AG04449 (cell line): ENCODE data around the gene LANCL1.

Experiments used
- CTCF ChIA-PET: fragments of 350-600 bp; formaldehyde crosslinking; extraction: SDS; loops from one replicate; lab custom pipeline; 2021; ENCODE audit warnings: antibody characterized with exemption; lab: Yijun Ruan, JAX
- POLR2A ChIA-PET: fragments of 400-600, 350-600 bp; formaldehyde crosslinking; extraction: SDS; loops from one replicate; lab custom pipeline; 2020; ENCODE audit warnings: antibody characterized with exemption, inconsistent platforms; lab: Yijun Ruan, JAX
- DNase-seq: peaks from one replicate; pipeline ENCODE4 v3.0.0-alpha.2; 2010; ENCODE audit warnings: low read depth, low spot score
- H3K4me3 ChIP-seq: 2 replicates; pipeline ENCODE4 v1.5.1; 2011; ENCODE audit warnings: low read depth, mild to moderate bottlenecking, control low read depth, low read length
- TF ChIP-seq, protein P1 (sequence below): IDR thresholded peaks from one replicate; pipeline ENCODE4 v1.5.1; 2011; ENCODE audit warnings: mild to moderate bottlenecking, moderate library complexity, low read length, control low read depth, inconsistent platforms; ENCODE audit not compliant: insufficient read depth; ENCODE audit errors: missing control alignments

LANCL1 gene

DNA sequence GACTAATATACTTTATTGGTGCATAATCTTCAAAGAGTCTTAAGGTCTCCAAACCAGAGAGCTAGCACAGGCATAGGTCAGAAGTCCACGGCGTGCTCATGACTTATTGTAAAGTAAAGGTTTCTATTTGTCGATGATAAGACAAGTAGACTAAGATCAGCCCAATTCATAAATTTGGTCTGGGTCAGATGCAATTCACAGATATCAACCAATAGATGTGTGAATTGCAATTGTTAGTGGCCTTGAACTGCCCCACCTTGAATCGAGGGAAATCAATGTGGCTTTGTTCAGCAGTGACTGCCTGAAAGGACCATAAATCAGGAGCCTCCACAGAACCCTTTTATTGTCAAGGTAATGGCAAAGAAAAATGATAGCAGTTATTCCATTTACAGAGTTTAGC lies 40.7 kb upstream of the LANCL1 start:
- TF ChIP-seq, protein P1, sequence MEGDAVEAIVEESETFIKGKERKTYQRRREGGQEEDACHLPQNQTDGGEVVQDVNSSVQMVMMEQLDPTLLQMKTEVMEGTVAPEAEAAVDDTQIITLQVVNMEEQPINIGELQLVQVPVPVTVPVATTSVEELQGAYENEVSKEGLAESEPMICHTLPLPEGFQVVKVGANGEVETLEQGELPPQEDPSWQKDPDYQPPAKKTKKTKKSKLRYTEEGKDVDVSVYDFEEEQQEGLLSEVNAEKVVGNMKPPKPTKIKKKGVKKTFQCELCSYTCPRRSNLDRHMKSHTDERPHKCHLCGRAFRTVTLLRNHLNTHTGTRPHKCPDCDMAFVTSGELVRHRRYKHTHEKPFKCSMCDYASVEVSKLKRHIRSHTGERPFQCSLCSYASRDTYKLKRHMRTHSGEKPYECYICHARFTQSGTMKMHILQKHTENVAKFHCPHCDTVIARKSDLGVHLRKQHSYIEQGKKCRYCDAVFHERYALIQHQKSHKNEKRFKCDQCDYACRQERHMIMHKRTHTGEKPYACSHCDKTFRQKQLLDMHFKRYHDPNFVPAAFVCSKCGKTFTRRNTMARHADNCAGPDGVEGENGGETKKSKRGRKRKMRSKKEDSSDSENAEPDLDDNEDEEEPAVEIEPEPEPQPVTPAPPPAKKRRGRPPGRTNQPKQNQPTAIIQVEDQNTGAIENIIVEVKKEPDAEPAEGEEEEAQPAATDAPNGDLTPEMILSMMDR, result no peak
- ChIA-PET CTCF (interaction anchor here (0.8 kb wide), 1 partner anchor 13 kb away, joined by 3 read pairs; no protein-coding TSS in a partner anchor), POLR2A (no interaction called here)
- no peak for DNase-seq
- H3K4me3 ChIP-seq, result no peak overlapping the region

DNA sequence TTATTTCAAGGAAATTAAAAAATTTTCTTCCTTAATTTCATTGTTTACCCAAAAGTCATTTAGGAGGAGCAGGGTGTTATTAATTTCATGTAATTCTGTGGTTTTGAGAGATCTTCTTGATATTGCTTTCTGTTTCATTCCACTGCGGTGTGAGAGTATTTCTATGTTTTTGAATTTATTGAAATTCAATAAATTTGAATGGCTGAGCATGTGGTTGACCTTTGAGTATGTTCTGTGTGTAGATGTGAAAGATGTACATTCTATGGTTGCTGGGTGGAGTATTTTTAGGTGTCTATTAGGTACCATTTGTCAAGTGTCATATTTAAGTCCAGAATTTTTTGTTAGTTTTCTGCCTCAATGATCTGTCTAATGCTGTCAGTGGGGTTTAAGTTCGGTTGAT lies 39.4 kb upstream of the LANCL1 start:
- DNase-seq, result no peak
- TF ChIP-seq, protein P1, result no peak
- H3K4me3 ChIP-seq, result no peak overlapping the region
- POLR2A ChIA-PET, result no interaction called here
- CTCF ChIA-PET, result interaction anchor here (5.1 kb wide), 1 partner anchor 12 kb away, joined by 32 read pairs; no protein-coding TSS in a partner anchor

DNA sequence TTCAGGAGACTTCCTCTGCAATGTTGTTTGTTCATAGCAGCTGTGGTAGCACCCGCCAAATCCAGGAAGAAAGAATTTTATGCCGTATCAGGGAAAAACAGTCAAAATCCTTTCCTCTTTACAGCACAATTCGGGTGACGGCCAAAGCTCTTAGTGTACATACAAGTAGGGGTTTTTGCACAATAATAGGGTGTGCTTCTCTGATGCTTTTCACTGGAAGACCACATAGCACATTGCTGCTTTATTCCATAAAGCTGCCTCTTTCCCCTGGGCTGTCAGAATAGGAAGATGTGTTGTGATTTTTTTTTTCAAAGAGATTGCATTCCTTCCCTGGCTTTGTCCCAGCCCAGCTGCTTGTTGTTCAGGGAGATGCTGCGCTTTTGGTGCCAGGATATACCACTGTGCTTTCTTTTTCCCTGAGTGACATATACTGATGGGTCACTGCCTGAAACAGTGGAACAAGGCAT lies 27.2 kb upstream of the LANCL1 start:
- no peak overlapping the region for H3K4me3 ChIP-seq
- CTCF ChIA-PET, result interaction anchor here (0.6 to 3.5 kb wide), 21 partner anchors 10 to 73 kb away, joined by 3 to 32 read pairs (median 5); partner anchors contain the start of gene LANCL1
- TF ChIP-seq, protein P1, result no peak
- POLR2A ChIA-PET, result no interaction called here
- DNase-seq, result no peak

DNA sequence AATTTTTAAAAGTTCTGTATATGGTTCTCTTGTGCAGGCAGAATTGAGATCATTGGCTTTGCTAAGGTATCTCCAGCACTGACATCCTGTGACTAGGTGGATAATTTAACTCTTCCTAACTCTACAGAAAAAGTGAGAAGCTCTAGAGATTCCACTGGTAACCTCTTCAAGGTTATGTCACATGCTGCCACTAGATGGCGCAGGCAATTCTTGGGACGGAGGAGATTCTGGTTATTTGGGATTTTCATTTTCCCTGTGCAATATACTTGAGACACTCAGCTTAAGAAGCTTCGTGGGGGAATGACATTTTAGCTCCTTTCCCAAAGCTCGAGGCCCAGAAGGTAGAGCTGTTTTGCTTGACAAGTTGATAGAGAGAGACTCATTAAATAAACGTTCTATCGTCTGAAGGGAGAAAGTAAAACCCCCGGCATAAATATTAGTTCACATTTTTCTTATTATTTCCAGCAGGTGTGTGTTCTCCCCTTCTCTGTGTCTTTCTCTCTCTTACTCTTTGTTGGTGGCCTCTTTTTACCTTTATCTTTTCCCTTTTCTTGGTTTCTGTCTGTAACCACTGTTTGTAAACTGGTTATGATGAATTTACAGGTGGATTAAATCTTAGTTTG lies 26.6 kb upstream of the LANCL1 start:
- ChIA-PET POLR2A (no interaction called here), CTCF (interaction anchor here (0.6 to 3.5 kb wide), 29 partner anchors 9 to 656 kb away, joined by 3 to 32 read pairs (median 4); partner anchors contain the start of gene LANCL1)
- H3K4me3 ChIP-seq, result no peak overlapping the region; the same call in 1 of the 2 replicates
- no peak for DNase-seq
- TF ChIP-seq, protein P1, result peak; percentile 72

DNA sequence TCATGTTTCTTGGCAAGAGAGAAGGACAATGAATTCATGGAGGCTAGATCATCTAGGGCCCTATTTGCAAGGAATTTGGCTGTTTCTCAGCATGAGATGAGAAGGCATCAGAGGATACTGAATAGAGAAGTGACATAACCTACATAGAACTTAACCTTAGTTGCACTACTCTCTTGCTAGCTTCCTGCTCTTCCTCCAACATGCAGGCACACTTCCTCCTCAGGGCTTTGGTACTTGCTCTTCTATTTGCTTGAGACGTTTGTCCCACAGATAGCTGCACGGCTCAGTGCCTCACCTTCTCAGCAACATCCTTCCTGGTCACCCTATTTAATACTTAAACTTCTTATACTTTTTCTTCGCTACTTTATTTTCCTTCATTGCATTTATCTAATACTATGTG lies 20.0 kb upstream of the LANCL1 start:
- DNase-seq, result no peak
- TF ChIP-seq, protein P1, result no peak
- ChIA-PET POLR2A (no interaction called here), CTCF (interaction anchor here (0.8 kb wide), 1 partner anchor 21 kb away, joined by 3 read pairs; no protein-coding TSS in a partner anchor)
- no peak overlapping the region for H3K4me3 ChIP-seq

DNA sequence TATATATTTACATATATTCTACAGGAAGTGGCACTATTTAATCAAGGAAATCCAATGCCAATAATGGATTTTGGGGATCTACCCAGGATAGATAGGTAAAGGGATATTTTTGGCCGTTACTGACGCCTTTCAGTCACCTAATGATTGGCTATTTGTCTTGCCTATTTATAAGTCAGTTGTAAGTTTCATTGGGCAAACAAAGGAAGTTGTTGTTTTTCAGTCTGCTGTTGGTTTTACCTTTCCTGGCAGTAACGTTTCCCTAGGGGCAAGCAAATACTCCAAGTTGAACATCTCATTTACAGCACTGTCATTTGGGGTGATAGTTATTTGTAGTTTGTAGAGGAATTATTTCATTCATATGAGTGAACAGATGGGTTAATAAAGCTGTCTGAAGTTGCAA lies 17.0 kb upstream of the LANCL1 start:
- TF ChIP-seq, protein P1, result no peak
- no peak overlapping the region for H3K4me3 ChIP-seq
- ChIA-PET CTCF (interaction anchor here (2.5 kb wide), 1 partner anchor 9 kb away, joined by 14 read pairs; no protein-coding TSS in a partner anchor), POLR2A (no interaction called here)
- DNase-seq, result no peak
